ENCODE measurements around the gene PDZK1.
"Not testable (repeated sequence)": the region's sequence is repeated elsewhere in the genome, so short reads cannot be mapped to it uniquely, and the experiment has no call there.

PDZK1 gene

DNA sequence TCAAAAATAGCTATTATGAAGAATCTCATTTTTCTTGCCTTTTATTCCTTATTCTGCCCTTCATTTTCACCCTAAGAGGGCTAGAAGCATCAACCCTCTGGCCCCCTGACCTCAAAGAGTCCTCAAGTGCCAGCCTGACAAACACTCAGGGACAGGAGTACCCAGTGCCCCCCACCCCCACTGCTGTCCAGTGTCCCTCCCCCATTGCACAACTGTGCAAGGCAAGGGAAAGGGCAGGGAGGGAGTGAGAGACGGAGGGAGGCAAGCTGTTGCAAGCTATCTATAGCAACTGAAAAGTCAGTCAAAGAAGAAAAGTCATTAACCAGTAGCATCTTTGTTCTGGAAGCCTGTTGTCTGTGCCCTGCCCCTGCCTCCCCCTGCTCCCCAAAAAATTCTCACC lies 21.1 kb downstream of the PDZK1 start:
- not testable (repeated sequence) for H3K9ac ChIP-seq (ENCODE audit: low read depth, low read length)

GRCh38 chr1:145684858-145685257 lies 22.3 kb downstream of the PDZK1 start:
- not testable (repeated sequence) for H3K4me1 ChIP-seq (ENCODE audit: control insufficient read depth, insufficient read depth, low read length); H3K27me3 ChIP-seq (ENCODE audit: control insufficient read depth, insufficient read depth, low read length); H3K4me3 ChIP-seq (ENCODE audit: low read depth, low read length); H3K9ac ChIP-seq (ENCODE audit: low read depth, low read length); H3K9me3 ChIP-seq (ENCODE audit: control insufficient read depth, insufficient read depth, low read length); H3K36me3 ChIP-seq (ENCODE audit: control insufficient read depth, insufficient read depth, low read length)

More for the DNA sequence above, 21.1 kb downstream of the PDZK1 start:
- not testable (repeated sequence) for H3K9me3 ChIP-seq (ENCODE audit: control insufficient read depth, insufficient read depth, low read length); H3K27me3 ChIP-seq (ENCODE audit: control insufficient read depth, insufficient read depth, low read length); H3K4me1 ChIP-seq (ENCODE audit: control insufficient read depth, insufficient read depth, low read length); H3K36me3 ChIP-seq (ENCODE audit: control insufficient read depth, insufficient read depth, low read length); H3K4me3 ChIP-seq (ENCODE audit: low read depth, low read length)

DNA sequence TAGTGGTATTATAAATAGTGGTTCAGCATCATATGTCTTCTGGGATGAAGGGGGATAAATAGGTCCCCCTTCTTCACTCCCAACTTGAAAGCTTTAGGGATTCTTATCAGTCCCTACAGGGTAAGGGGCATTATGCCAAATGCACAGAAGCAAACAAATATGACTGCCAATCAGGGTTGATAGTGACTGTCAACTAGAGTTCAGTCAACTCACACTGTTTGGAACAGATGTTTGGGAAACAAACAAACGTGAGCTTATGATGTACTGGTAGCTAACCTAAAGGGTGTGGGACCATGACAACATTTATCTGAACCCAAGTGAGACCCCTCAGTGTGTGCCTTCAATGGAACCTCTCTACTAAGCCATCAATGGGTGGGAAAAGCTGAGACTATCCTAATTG lies 34.0 kb downstream of the PDZK1 start:
- not testable (repeated sequence) for H3K4me1 ChIP-seq (ENCODE audit: control insufficient read depth, insufficient read depth, low read length); H3K9me3 ChIP-seq (ENCODE audit: control insufficient read depth, insufficient read depth, low read length); H3K9ac ChIP-seq (ENCODE audit: low read depth, low read length); H3K36me3 ChIP-seq (ENCODE audit: control insufficient read depth, insufficient read depth, low read length); H3K27me3 ChIP-seq (ENCODE audit: control insufficient read depth, insufficient read depth, low read length); H3K4me3 ChIP-seq (ENCODE audit: low read depth, low read length)

DNA sequence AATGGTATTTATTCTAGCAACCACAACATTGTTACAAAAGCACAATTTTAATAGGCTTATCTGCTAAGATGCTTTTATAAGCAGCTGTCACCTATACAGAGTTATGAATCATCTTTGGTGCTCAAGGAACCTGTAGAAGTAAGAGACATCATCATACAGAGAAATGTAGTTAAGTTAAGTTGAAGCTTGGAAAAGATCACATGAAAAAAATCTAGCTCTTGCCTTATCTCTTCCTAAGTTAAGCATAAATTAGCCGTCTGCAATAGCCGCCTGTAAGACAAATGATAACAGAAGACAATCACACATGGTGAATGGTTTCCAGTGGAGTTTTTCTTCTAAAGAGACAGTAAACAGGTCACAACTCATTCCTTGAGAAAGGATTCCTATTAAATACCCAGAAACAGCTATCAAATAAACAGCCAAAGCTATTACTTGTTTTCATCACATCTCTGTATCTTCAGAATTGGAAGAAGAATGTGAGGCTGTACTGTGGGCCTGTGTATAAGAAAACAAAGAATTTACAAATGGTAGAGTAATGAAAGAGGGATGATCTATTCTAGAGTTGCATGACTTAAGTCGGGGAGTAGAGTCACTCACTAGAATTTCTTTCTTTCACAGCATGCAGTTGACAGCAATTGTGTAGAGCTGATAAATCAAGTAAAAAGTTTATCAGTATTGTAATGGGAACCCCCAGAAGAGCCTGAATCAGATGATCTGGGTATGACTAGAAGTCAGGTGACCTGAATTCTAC lies 36.0 kb downstream of the PDZK1 start:
- H3K36me3 ChIP-seq (ENCODE audit: control insufficient read depth, insufficient read depth, low read length); H3K4me3 ChIP-seq (ENCODE audit: low read depth, low read length); H3K27me3 ChIP-seq (ENCODE audit: control insufficient read depth, insufficient read depth, low read length); H3K9me3 ChIP-seq (ENCODE audit: control insufficient read depth, insufficient read depth, low read length); H3K4me1 ChIP-seq (ENCODE audit: control insufficient read depth, insufficient read depth, low read length); H3K9ac ChIP-seq (ENCODE audit: low read depth, low read length): not testable (repeated sequence)

DNA sequence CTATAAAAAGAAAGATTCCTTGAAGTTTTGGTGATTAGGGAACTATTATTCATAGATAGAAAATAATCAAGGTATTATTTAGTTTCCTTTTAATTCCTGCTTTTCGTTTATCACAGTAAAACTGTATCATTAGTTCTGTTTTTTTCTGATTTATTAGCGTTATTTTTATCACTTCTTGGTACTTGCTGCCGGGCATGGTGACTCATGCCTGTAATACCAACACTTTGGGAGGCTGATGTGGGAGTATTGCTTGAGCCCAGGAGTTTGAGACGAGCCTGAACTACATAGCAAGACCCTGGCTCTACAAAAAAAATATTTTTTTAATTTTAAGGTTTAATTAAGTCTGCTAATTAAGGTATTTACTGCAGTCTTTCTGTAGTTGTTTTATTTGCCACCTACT lies 42.2 kb downstream of the PDZK1 start:
- H3K4me3 ChIP-seq (ENCODE audit: low read depth, low read length); H3K9ac ChIP-seq (ENCODE audit: low read depth, low read length); H3K36me3 ChIP-seq (ENCODE audit: control insufficient read depth, insufficient read depth, low read length); H3K9me3 ChIP-seq (ENCODE audit: control insufficient read depth, insufficient read depth, low read length); H3K4me1 ChIP-seq (ENCODE audit: control insufficient read depth, insufficient read depth, low read length); H3K27me3 ChIP-seq (ENCODE audit: control insufficient read depth, insufficient read depth, low read length): not testable (repeated sequence)

DNA sequence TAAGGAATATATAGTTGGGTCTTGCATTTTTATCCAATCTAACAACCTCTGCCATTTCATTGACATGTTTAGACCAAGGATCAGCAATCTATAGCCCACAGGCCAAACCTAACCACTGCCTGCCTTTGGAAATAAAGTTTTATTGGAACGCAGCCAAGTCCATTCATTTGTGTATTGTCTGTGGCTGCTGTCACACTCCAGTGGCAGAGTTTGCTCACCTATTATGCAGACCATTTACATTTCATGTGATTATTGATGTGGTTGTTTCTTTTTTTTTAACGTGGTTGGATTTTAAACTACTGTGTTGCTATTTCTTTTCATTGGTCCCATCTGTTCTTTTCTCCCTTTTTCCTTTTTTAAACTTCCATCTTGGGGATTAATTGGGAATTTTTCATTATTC lies 44.7 kb downstream of the PDZK1 start:
- H3K4me1 ChIP-seq (ENCODE audit: control insufficient read depth, insufficient read depth, low read length); H3K36me3 ChIP-seq (ENCODE audit: control insufficient read depth, insufficient read depth, low read length); H3K27me3 ChIP-seq (ENCODE audit: control insufficient read depth, insufficient read depth, low read length); H3K9me3 ChIP-seq (ENCODE audit: control insufficient read depth, insufficient read depth, low read length); H3K9ac ChIP-seq (ENCODE audit: low read depth, low read length); H3K4me3 ChIP-seq (ENCODE audit: low read depth, low read length): not testable (repeated sequence)

DNA sequence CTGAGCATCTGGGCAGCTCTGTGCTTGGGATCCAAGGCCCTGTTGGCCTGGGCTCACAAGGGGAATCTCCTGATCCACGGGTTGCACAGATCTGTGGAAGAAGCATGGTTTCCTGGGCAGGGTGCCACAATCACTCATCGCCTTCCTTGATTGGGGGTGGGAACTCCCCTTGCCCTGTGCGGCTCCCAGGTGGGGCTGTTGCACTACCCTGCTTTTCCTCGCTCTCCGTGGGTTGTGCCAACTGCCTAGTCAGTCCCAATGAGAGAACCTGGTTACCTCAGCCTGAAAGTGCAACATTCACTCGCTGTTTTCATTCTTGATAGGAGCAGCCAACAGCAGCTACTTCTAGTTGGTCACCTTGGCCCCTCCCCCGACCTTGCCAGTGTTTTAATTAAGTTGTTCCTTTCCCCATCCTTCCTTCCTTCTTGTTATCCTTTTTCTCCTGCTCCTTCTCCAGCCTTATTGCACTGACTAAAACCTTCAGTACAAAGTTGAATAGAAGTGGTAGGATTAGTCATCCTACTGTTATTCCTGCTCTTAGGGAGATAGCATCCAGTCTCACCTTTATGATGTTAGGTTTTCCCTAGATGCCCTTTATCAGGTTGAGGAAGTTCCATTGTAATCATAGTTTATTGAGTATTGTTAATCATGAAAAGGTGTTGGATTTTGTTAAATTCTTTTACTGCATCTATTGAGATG lies 50.8 kb downstream of the PDZK1 start:
- H3K9me3 ChIP-seq (ENCODE audit: control insufficient read depth, insufficient read depth, low read length); H3K4me1 ChIP-seq (ENCODE audit: control insufficient read depth, insufficient read depth, low read length); H3K9ac ChIP-seq (ENCODE audit: low read depth, low read length); H3K4me3 ChIP-seq (ENCODE audit: low read depth, low read length); H3K27me3 ChIP-seq (ENCODE audit: control insufficient read depth, insufficient read depth, low read length); H3K36me3 ChIP-seq (ENCODE audit: control insufficient read depth, insufficient read depth, low read length): not testable (repeated sequence)

- H3K4me1 ChIP-seq (ENCODE audit: control insufficient read depth, insufficient read depth, low read length); H3K36me3 ChIP-seq (ENCODE audit: control insufficient read depth, insufficient read depth, low read length); H3K4me3 ChIP-seq (ENCODE audit: low read depth, low read length); H3K27me3 ChIP-seq (ENCODE audit: control insufficient read depth, insufficient read depth, low read length); H3K9ac ChIP-seq (ENCODE audit: low read depth, low read length); H3K9me3 ChIP-seq (ENCODE audit: control insufficient read depth, insufficient read depth, low read length): not testable (repeated sequence)
Observed at GRCh38 chr1:145643990-145644389, 63.2 kb downstream of the PDZK1 start.

- not testable (repeated sequence) for H3K4me1 ChIP-seq (ENCODE audit: control insufficient read depth, insufficient read depth, low read length); H3K9ac ChIP-seq (ENCODE audit: low read depth, low read length); H3K27me3 ChIP-seq (ENCODE audit: control insufficient read depth, insufficient read depth, low read length); H3K9me3 ChIP-seq (ENCODE audit: control insufficient read depth, insufficient read depth, low read length); H3K36me3 ChIP-seq (ENCODE audit: control insufficient read depth, insufficient read depth, low read length); H3K4me3 ChIP-seq (ENCODE audit: low read depth, low read length)
Observed at GRCh38 chr1:145641886-145642285, 65.3 kb downstream of the PDZK1 start.

DNA sequence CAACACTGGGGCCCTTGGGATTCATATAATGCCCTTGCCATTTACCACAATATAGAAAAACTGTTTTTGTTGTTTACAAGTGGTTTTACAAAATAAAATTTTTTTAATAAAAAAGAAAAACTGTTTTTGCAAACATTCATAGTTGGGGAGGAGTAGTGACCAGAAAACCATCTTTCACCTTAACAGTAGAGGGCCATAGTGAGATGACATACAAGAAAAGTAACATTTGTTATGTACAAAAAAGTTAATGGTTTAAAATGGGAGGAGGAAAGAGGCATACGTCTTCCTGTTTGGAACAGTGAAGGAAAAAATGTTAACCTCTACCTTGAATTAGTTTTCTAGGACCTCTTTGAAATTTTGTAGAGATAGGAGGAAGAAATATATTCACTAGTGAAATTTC lies 70.9 kb downstream of the PDZK1 start:
- not testable (repeated sequence) for H3K36me3 ChIP-seq (ENCODE audit: control insufficient read depth, insufficient read depth, low read length); H3K9ac ChIP-seq (ENCODE audit: low read depth, low read length); H3K27me3 ChIP-seq (ENCODE audit: control insufficient read depth, insufficient read depth, low read length); H3K9me3 ChIP-seq (ENCODE audit: control insufficient read depth, insufficient read depth, low read length); H3K4me3 ChIP-seq (ENCODE audit: low read depth, low read length); H3K4me1 ChIP-seq (ENCODE audit: control insufficient read depth, insufficient read depth, low read length)

DNA sequence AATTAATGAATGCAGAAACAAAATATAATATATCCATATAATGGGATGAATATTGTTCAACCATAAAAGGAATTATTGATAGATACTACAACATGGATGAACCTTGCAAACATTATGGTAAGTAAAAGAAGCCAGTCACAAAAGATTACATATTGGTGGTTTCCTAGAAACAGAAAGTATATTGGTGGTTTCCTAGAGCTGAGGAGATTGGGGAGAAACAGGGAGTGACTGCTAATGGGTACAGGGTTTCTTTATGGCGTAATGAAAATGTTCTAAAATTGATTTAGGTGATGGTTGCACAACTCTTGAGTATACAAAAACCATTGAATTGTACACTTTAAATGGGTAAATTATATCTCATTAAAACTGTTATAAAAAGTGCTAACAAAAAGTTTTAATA lies 85.0 kb downstream of the PDZK1 start:
- H3K36me3 ChIP-seq (ENCODE audit: control insufficient read depth, insufficient read depth, low read length); H3K9ac ChIP-seq (ENCODE audit: low read depth, low read length); H3K27me3 ChIP-seq (ENCODE audit: control insufficient read depth, insufficient read depth, low read length); H3K4me3 ChIP-seq (ENCODE audit: low read depth, low read length); H3K4me1 ChIP-seq (ENCODE audit: control insufficient read depth, insufficient read depth, low read length); H3K9me3 ChIP-seq (ENCODE audit: control insufficient read depth, insufficient read depth, low read length): not testable (repeated sequence)
